Testis (tissue), 2 donors: ENCODE results near the gene CLASP2.

Source experiments
- POLR2A ChIP-seq: fragments of 450-650 bp; IDR thresholded peaks from one replicate; pipeline ENCODE4 v1.6.1; 2017; ENCODE audit warnings: antibody characterized with exemption, mild to moderate bottlenecking, moderate library complexity
- TF ChIP-seq, protein P1 (sequence below), 3 experiments: fragments of 450-650 bp in 2 of 3; fragments of 200-600 bp in 1 of 3; sonication (generic) in 1 of 3; IDR thresholded peaks; one replicate each; pipeline ENCODE4 v1.5.1; 2016 to 2019; ENCODE audit warnings: antibody characterized with exemption in 3 of 3, mild to moderate bottlenecking in 2 of 3, moderate library complexity in 1 of 3

DNA sequence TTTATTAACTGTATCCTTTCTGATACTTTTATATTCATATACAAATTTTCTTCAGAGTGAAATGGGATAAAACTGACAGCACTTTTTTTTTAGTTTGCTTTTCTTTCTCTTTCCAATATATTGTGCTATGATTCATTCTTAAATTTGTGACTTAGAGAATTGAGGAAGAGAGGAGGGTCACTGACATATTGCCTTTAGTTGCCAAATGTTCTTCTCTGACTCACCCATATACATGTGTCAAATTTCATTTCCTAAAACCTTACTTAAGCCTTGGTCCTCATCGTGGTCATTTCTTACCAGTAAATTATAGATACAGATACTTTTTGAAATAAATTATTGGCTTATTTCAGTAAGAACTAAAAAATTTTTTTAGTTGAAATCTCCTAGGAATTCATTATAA, 53.9 kb downstream of the CLASP2 start:
- TF ChIP-seq, protein P1, sequence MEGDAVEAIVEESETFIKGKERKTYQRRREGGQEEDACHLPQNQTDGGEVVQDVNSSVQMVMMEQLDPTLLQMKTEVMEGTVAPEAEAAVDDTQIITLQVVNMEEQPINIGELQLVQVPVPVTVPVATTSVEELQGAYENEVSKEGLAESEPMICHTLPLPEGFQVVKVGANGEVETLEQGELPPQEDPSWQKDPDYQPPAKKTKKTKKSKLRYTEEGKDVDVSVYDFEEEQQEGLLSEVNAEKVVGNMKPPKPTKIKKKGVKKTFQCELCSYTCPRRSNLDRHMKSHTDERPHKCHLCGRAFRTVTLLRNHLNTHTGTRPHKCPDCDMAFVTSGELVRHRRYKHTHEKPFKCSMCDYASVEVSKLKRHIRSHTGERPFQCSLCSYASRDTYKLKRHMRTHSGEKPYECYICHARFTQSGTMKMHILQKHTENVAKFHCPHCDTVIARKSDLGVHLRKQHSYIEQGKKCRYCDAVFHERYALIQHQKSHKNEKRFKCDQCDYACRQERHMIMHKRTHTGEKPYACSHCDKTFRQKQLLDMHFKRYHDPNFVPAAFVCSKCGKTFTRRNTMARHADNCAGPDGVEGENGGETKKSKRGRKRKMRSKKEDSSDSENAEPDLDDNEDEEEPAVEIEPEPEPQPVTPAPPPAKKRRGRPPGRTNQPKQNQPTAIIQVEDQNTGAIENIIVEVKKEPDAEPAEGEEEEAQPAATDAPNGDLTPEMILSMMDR (IDR thresholded peaks at IDR 0.05), result no peak
- no peak for TF ChIP-seq POLR2A
